Inflammatory macrophage (primary cell): Measurements from ENCODE around the gene EEF1AKMT4.

Source experiments
- DNase-seq, 2 donors: peaks; one replicate each; pipeline ENCODE4 v3.0.0-alpha.2; 2020 to 2022

The EEF1AKMT4 gene

DNA sequence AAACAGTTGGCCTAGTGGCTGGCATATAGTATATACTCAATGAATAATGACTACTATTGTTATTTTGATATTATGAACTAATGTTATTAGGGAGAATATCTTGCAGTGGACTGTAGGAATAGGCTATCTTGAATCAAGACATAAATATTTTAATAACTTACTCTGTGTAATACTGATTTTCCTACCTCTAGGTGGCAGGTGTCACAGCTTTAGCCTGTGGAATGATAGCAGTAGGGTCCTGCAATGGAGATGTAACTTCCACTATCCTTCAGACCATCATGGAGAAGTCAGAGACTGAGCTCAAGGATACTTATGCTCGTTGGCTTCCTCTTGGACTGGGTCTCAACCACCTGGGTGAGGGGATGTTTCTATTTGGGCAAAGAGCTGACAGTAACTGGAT is 56.1 kb downstream of the EEF1AKMT4 start:
- DNase-seq, result no peak

- no peak for DNase-seq
These were observed 57.0 kb downstream of the EEF1AKMT4 start for GRCh38 chr3:184306341-184306972.

DNA sequence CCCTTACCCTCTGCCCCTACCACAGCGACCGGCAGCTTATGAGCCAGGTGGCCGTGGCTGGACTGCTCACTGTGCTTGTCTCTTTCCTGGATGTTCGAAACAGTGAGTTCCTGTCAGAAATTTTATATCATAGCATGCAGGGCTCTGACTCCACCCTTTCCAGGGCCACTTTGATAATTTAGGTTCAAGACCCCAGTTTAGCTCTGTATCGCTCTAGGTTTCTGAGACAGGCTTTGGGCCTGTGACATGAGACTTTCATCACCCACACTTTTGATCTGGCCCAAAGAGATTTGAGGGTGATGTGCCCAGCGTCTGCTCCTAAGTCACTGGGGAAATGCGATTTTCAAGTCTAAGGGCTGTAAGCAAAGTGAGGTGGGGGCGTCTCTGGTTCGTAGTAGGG is 58.4 kb downstream of the EEF1AKMT4 start:
- no peak for DNase-seq
